Measurements from ENCODE around the gene TBCEL. TPM values are rescaled to one million over a fixed set of nuclear protein-coding genes. Genes with fewer than 3 reads are reported as not detected.

Gene TBCEL
- total and polyA plus RNA-seq, 10 of the 15 experiments (the other 5 are each of a cell fraction or from before 2014, with no cell fraction given), result 2.0 to 10.4 (median 7.3) TPM

DNA sequence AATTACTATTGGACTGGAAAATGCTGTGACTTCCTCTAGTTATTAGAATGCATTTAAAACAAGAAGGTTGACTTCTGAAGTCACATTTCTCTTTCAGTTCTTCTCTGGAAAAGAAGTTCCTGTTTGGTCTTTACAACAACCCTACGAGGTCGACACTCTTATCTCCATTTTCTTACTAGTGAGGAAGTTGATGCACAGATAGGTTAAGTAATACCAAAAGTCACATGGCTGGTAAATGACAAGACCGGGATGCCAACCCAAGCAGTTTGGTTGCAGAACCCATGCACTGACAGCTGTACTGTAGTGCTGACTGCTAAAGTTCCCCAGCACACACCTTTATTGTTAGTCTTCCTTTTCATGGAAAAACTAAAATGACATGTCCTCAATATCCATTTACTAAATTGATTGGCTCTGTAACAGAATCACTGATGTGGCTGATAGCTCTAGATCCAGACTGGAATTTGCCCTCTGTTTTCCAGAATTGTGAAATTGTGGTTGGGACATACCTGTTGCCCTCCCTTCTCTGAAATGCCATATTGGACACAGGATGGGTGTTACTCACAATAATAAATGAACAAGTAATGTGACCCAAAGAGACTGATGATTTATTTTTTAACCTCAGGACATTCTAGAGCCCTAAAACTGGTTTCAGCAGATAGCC, 67.7 kb downstream of the TBCEL start:
- BruUV-seq (replicated peaks), result no TSS peak
- no peak overlapping the region for H3K9ac ChIP-seq (ENCODE audit: control insufficient read depth, insufficient read depth, low read length)
- no peak overlapping the region for H3K4me2 ChIP-seq (ENCODE audit: control insufficient read depth, insufficient read depth)
- no peak overlapping the region for H3K27ac ChIP-seq (ENCODE audit: control insufficient read depth, insufficient read depth)
- ChIA-PET RAD21 (ENCODE audit: unreplicated experiment) (no interaction called here), CTCF (no interaction called here), SMC1A (ENCODE audit: uncharacterized antibody, unreplicated experiment) (no interaction called here), POLR2A (no interaction called here)
- ATAC-seq (no peak), DNase-seq (ENCODE audit: low read depth, low spot score) (no peak), FAIRE-seq (no peak)
- H3K4me1 ChIP-seq (ENCODE audit: control insufficient read depth, insufficient read depth, low read length), result no peaks in the 10 kb centered on the region
- no peaks in the 10 kb centered on the region for H3K79me2 ChIP-seq (ENCODE audit: control insufficient read depth, insufficient read depth, low read length)
- in situ Hi-C loops (cut with MboI) (no loop called here), intact Hi-C loops (cut with micrococcal nuclease; ENCODE audit: unreplicated experiment) (no loop called here)
- H3K9me3 ChIP-seq (replicated peaks; ENCODE audit: control insufficient read depth, insufficient read depth, low read length), result no peaks in the 10 kb centered on the region
- no peaks in the 10 kb centered on the region for H4K20me1 ChIP-seq (ENCODE audit: control insufficient read depth, insufficient read depth)
- 0 out of 4 replicates have a peak, but pooled peaks cover 0 to 3% of the 10 kb centered on the region in 2 experiments for H3K36me3 ChIP-seq (ENCODE audit: control insufficient read depth in 2 of 2, insufficient read depth in 2 of 2, low read length in 1 of 2)
- no peaks in the 10 kb centered on the region for H3K27me3 ChIP-seq (replicated peaks in 1 of 2; ENCODE audit: control insufficient read depth in 2 of 2, insufficient read depth in 2 of 2, low read length in 1 of 2)
- H3K4me3 ChIP-seq, result no peak overlapping the region
- no peak overlapping the region for H2AFZ ChIP-seq (ENCODE audit: control insufficient read depth, low read depth, low read length)
- WGBS (ENCODE audit: insufficient coverage, insufficient replicate concordance, low lambda C conversion rate, missing lambda C conversion rate), result 44% methylated on average over 3 of the region's 3 CpGs
- TF ChIP-seq ZNF384 (IDR thresholded peaks at IDR 0.05; ENCODE audit: borderline replicate concordance, low read depth, low read length), result no peak
- TF ChIP-seq KAT2A (conservative IDR thresholded peaks at IDR 0.05; ENCODE audit: control insufficient read depth, low read depth, low read length), result no peak
- no peak for TF ChIP-seq USF1 (IDR thresholded peaks at IDR 0.05; ENCODE audit: borderline replicate concordance, extremely low read length, insufficient read depth, low read depth, low read length)
- TF ChIP-seq, protein P1, sequence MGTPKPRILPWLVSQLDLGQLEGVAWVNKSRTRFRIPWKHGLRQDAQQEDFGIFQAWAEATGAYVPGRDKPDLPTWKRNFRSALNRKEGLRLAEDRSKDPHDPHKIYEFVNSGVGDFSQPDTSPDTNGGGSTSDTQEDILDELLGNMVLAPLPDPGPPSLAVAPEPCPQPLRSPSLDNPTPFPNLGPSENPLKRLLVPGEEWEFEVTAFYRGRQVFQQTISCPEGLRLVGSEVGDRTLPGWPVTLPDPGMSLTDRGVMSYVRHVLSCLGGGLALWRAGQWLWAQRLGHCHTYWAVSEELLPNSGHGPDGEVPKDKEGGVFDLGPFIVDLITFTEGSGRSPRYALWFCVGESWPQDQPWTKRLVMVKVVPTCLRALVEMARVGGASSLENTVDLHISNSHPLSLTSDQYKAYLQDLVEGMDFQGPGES (IDR thresholded peaks at IDR 0.05), result no peak
- no peak for TF ChIP-seq NRF1 (conservative IDR thresholded peaks at IDR 0.05; ENCODE audit: low read depth, low read length)
- TF ChIP-seq NFIC (IDR thresholded peaks at IDR 0.05; ENCODE audit: low read depth, low read length), result no peak
- TF ChIP-seq SUPT20H (IDR thresholded peaks at IDR 0.05; ENCODE audit: borderline replicate concordance, control insufficient read depth, low read depth, low read length), result no peak
- TF ChIP-seq EP300 (IDR thresholded peaks at IDR 0.05; ENCODE audit: borderline replicate concordance in 1 of 2, control insufficient read depth in 1 of 2, low read depth in 2 of 2, low read length in 2 of 2), result no peak
- TF ChIP-seq SMAD1 (IDR thresholded peaks at IDR 0.05; ENCODE audit: low read depth, partially characterized antibody), result no peak
- TF ChIP-seq CHD4 (IDR thresholded peaks at IDR 0.05), result no peak
- TF ChIP-seq SMC3 (IDR thresholded peaks at IDR 0.05; ENCODE audit: borderline replicate concordance, low read length), result no peak
- no peak for TF ChIP-seq SREBF1 (IDR thresholded peaks at IDR 0.05; ENCODE audit: low read length)
- TF ChIP-seq NR2C2 (IDR thresholded peaks at IDR 0.05; ENCODE audit: borderline replicate concordance, control insufficient read depth, insufficient read length, low read depth), result no peak
- TF ChIP-seq CUX1 (IDR thresholded peaks at IDR 0.05; ENCODE audit: insufficient replicate concordance, low read depth, low read length), result no peak
- no peak for TF ChIP-seq JUNB (IDR thresholded peaks at IDR 0.05)
- no peak for TF ChIP-seq STAT3 (IDR thresholded peaks at IDR 0.05; ENCODE audit: low read depth, low read length)
- TF ChIP-seq SP1 (IDR thresholded peaks at IDR 0.05; ENCODE audit: low read depth, low read length), result no peak
- no peak for TF ChIP-seq KDM1A (IDR thresholded peaks at IDR 0.05; ENCODE audit: borderline replicate concordance)
